Measurements from ENCODE around the gene BIK.

GRCh38 chr22:43127166-43127908 lies 16.8 kb downstream of the BIK start:
- TF ChIP-seq CTCF (IDR thresholded peaks at IDR 0.05), result no peak
- TF ChIP-seq POLR2A (IDR thresholded peaks at IDR 0.05), result peak; percentile 50
